ENCODE measurements around the gene RHOV.
A peak's percentile ranks its signal among the peaks of the same experiment; 100 is the strongest.

GRCh38 chr15:40906091-40906990 lies 32.3 kb upstream of the RHOV start:
- TF ChIP-seq CTCF (IDR thresholded peaks at IDR 0.05; ENCODE audit: insufficient read depth, low read depth, low read length) = peak; percentile 21
- no peak for TF ChIP-seq EZH2 (IDR thresholded peaks at IDR 0.05; ENCODE audit: insufficient read depth, low read length)

All from astrocyte (in vitro differentiated cells and primary cell).